K562 (cell line): ENCODE data around the gene CAPRIN1. TPM values are rescaled to one million over a fixed set of nuclear protein-coding genes. Genes with fewer than 3 reads are reported as not detected.
A peak's percentile ranks its signal among the peaks of the same experiment; 100 is the strongest.

Experiments
- ATAC-seq: fragments of 200-7000 bp; cut with Tn5 transposase; 3 replicates; pipeline ENCODE4 v1.9.1; 2020; ENCODE audit warnings: moderate library complexity
- BruUV-seq: library from RNA; stranded (reverse); fragments of 400-500 nt; replicated peaks from 2 replicates; lab custom pipeline; 2021; lab: Mats Ljungman, UMichigan
- CTCF ChIA-PET: fragments of 300-600 bp; formaldehyde crosslinking; extraction: SDS; loops from one replicate; lab custom pipeline; 2021; ENCODE audit warnings: low intra/inter-chr PET ratio; lab: Yijun Ruan, JAX
- POLR2A ChIA-PET: fragments of 300-600, 350-650 bp; sonication (Branson Sonifier 250); formaldehyde crosslinking; extraction: SDS; loops from one replicate; lab custom pipeline; 2021; ENCODE audit warnings: antibody characterized with exemption, inconsistent platforms; lab: Yijun Ruan, JAX
- DNase-seq, 4 experiments: peaks; one replicate each; pipeline versions ENCODE4 v3.0.0 to v3.0.0-alpha.2; 2011 to 2018; ENCODE audit warnings: low spot score in 3 of 4, mixed read lengths in 3 of 4; ENCODE audit errors: extremely low read depth in 1 of 4
- FAIRE-seq: peaks from 2 replicates; lab custom pipeline; 2011; peaks lifted over from hg19 to GRCh38; lab: Jason Lieb, UNC
- H2AFZ ChIP-seq: 2 replicates; pipeline ENCODE4 v1.6.0; 2011; ENCODE audit warnings: low read depth, low read length, control low read depth, inconsistent platforms
- H3K27ac ChIP-seq: fragments of 200-600 bp; 3 replicates; pipeline ENCODE4 v1.8.0; 2011; ENCODE audit warnings: low read depth, mild to moderate bottlenecking, control low read depth, inconsistent platforms, low read length, moderate library complexity, mixed read lengths; ENCODE audit errors: extremely low read depth
- H3K27me3 ChIP-seq, 2 experiments: fragments of 300-600 bp in 1 of 2; 2 replicates in 1 of 2; 3 replicates in 1 of 2; pipeline versions ENCODE4 v1.6.0 to v1.8.0; 2011; ENCODE audit warnings: inconsistent platforms in 2 of 2, low read length in 2 of 2, mild to moderate bottlenecking in 1 of 2, mixed read lengths in 1 of 2, moderate library complexity in 1 of 2; ENCODE audit not compliant: control insufficient read depth in 2 of 2, insufficient read depth in 2 of 2
- H3K36me3 ChIP-seq: fragments of 300-600 bp; 3 replicates; pipeline ENCODE4 v1.8.0; 2011; ENCODE audit warnings: mild to moderate bottlenecking, low read length, inconsistent platforms; ENCODE audit not compliant: control insufficient read depth, insufficient read depth
- H3K4me1 ChIP-seq, 2 experiments: fragments of 200-600 bp in 1 of 2; replicated peaks in 1 of 2; 2 replicates in 1 of 2; 3 replicates in 1 of 2; pipeline versions ENCODE4 v1.5.1 to v1.8.0; 2011; ENCODE audit warnings: inconsistent platforms in 2 of 2, low read length in 2 of 2, mild to moderate bottlenecking in 1 of 2, mixed read lengths in 1 of 2, moderate library complexity in 1 of 2; ENCODE audit not compliant: control insufficient read depth in 2 of 2, insufficient read depth in 2 of 2
- H3K4me2 ChIP-seq: 2 replicates; pipeline ENCODE4 v1.6.1; 2011; ENCODE audit warnings: low read length, control low read depth, inconsistent platforms, mixed read lengths; ENCODE audit not compliant: insufficient read depth
- H3K4me3 ChIP-seq: fragments of 200-600 bp; sonication (generic), shearing (Covaris generic); 2 replicates; pipeline ENCODE4 v1.5.1; 2016; ENCODE audit warnings: control low read depth, inconsistent platforms
- H3K79me2 ChIP-seq: fragments of 200-600 bp; 3 replicates; pipeline ENCODE4 v1.8.0; 2011; ENCODE audit warnings: low read length, inconsistent platforms; ENCODE audit not compliant: control insufficient read depth, insufficient read depth
- H3K9ac ChIP-seq, 2 experiments: 2 replicates each; pipeline versions ENCODE4 v1.6.0 to v1.6.1; 2011; ENCODE audit warnings: low read depth in 2 of 2, low read length in 2 of 2, control low read depth in 1 of 2, inconsistent platforms in 1 of 2, mild to moderate bottlenecking in 1 of 2, mixed read lengths in 1 of 2; ENCODE audit not compliant: insufficient read depth in 1 of 2
- H3K9me1 ChIP-seq: one replicate; pipeline ENCODE4 v1.6.0; 2011; ENCODE audit warnings: inconsistent platforms, mild to moderate bottlenecking, low read length, moderate library complexity; ENCODE audit not compliant: control insufficient read depth, insufficient read depth
- H3K9me3 ChIP-seq: replicated peaks from 2 replicates; pipeline ENCODE4 v1.5.1; 2011; ENCODE audit warnings: low read depth, low read length, inconsistent platforms; ENCODE audit not compliant: control insufficient read depth, insufficient read depth
- H4K20me1 ChIP-seq: replicated peaks from 2 replicates; pipeline ENCODE4 v1.6.1; 2011; ENCODE audit warnings: low read length, inconsistent platforms, mixed read lengths; ENCODE audit not compliant: control insufficient read depth, insufficient read depth
- CBX1 ChIP-seq: sonication (generic); IDR thresholded peaks from 2 replicates; pipeline ENCODE4 v1.6.1; 2016; ENCODE audit warnings: antibody characterized with exemption, low read depth, mild to moderate bottlenecking
- FOXP1 ChIP-seq: sonication (generic); formaldehyde crosslinking; IDR thresholded peaks from 2 replicates; pipeline ENCODE4 v1.8.0; 2022; ENCODE audit warnings: mild to moderate bottlenecking, missing genetic modification reagents
- PCBP1 ChIP-seq: fragments of 200-400 bp; formaldehyde crosslinking; IDR thresholded peaks from 2 replicates; pipeline ENCODE4 v1.6.1; 2018; ENCODE audit warnings: mild to moderate bottlenecking, low read depth, low read length; ENCODE audit not compliant: poor library complexity, severe bottlenecking
- POLR2G ChIP-seq: fragments of 200-400 bp; formaldehyde crosslinking; IDR thresholded peaks from 2 replicates; pipeline ENCODE4 v1.6.1; 2017; ENCODE audit warnings: low read depth, mild to moderate bottlenecking, antibody characterized with exemption, low read length, moderate library complexity
- ZNF395 ChIP-seq: fragments of 200-800 bp; sonication (Bioruptor generic); IDR thresholded peaks from 2 replicates; pipeline ENCODE4 v1.6.1; 2017; ENCODE audit warnings: missing genetic modification characterization, missing compliant biosample characterization
- WGBS: fragments of 100-300 bp; shearing (Covaris generic); methylation state at CpG from one replicate; pipeline ENCODE4 v1.1.6; 2016; ENCODE audit warnings: low coverage, mixed read lengths; ENCODE audit not compliant: insufficient coverage; ENCODE audit errors: missing lambda C conversion rate; 5-methylcytosine and 5-hydroxymethylcytosine counted together
- in situ Hi-C: fragments of 300-500 bp; cut with MboI; formaldehyde crosslinking; loops from 4 replicates; pipeline ENCODE4 v1.15.0; 2018; ENCODE audit warnings: inconsistent platforms, mixed read lengths
- intact Hi-C: fragments of 100-400 bp; cut with micrococcal nuclease; formaldehyde crosslinking; loops from 2 replicates; pipeline ENCODE4 v1.14.2; 2022
- polyA plus RNA-seq, 8 experiments: library from polyadenylated mRNA; depleted of rRNA in 4 of 8; stranded (reverse) in 5 of 8; unstranded in 3 of 8; fragments of >200 nt; fragmentation: Nextera tagmentation in 2 of 8; fragmentation: Illumina TruSeq in 1 of 8; extraction: Ambion mirVana in 2 of 8; extraction: Trizol in 1 of 8; gene quantifications; 2 replicates each; pipeline versions ENCODE4 v1.2.1 to v1.2.3, GENCODE V29; 2011 to 2014; ENCODE audit warnings: inconsistent platforms in 1 of 8, missing spikeins in 1 of 8
- total RNA-seq, 7 experiments: library from RNA; depleted of rRNA in 6 of 7; stranded (reverse); fragments of >200 nt in 6 of 7; fragmentation: Illumina TruSeq in 2 of 7; extraction: Trizol in 2 of 7; gene quantifications; 2 replicates each; pipeline versions ENCODE4 v1.2.1 to v1.2.3, GENCODE V29; 2011 to 2021; ENCODE audit warnings: low replicate concordance in 1 of 7
- TF ChIP-seq, protein P1 (sequence below), 2 experiments: fragments of 450-650 bp; IDR thresholded peaks; 2 replicates each; pipeline ENCODE4 v1.6.1; 2016; ENCODE audit warnings: mild to moderate bottlenecking in 2 of 2, borderline replicate concordance in 1 of 2, low read depth in 1 of 2, moderate library complexity in 1 of 2

CAPRIN1 gene
- total and polyA plus RNA-seq, 9 of the 15 experiments (the other 6 are each of a cell fraction or from before 2014, with no cell fraction given): 49.6 to 271 (median 244) TPM

- POLR2A ChIA-PET: interaction anchor here (0.6 to 1.2 kb wide), 2 partner anchors 8 to 372 kb away, joined by 3 read pairs; no protein-coding TSS in a partner anchor
- Histone ChIP-seq H3K4me3 (no peak overlapping the region), H3K9me3 (no peaks in the 10 kb centered on the region), H3K4me1 (no peaks in the 10 kb centered on the region), H3K79me2 (no peaks in the 10 kb centered on the region), H3K4me2 (no peak overlapping the region), H2AFZ (no peak overlapping the region), H3K9me1 (peaks cover 2% of the 10 kb centered on the region), H3K27me3 (no peaks in the 10 kb centered on the region), H3K9ac (no peak overlapping the region), H3K27ac (no peak overlapping the region), H3K36me3 (peaks cover 99% of the 10 kb centered on the region), H4K20me1 (no peaks in the 10 kb centered on the region)
- BruUV-seq: no TSS peak
- 96% methylated on average over 11 of the region's 11 CpGs for WGBS
- TF ChIP-seq FOXP1 (CRISPR knock-in tag): no peak
- no peak for TF ChIP-seq CBX1
- TF ChIP-seq ZNF395 (CRISPR knock-in tag): no peak
- TF ChIP-seq PCBP1: no peak
- TF ChIP-seq POLR2G: 0 out of 2 replicates have a peak, but pooled peaks have one; percentile 30
- TF ChIP-seq, protein P1, sequence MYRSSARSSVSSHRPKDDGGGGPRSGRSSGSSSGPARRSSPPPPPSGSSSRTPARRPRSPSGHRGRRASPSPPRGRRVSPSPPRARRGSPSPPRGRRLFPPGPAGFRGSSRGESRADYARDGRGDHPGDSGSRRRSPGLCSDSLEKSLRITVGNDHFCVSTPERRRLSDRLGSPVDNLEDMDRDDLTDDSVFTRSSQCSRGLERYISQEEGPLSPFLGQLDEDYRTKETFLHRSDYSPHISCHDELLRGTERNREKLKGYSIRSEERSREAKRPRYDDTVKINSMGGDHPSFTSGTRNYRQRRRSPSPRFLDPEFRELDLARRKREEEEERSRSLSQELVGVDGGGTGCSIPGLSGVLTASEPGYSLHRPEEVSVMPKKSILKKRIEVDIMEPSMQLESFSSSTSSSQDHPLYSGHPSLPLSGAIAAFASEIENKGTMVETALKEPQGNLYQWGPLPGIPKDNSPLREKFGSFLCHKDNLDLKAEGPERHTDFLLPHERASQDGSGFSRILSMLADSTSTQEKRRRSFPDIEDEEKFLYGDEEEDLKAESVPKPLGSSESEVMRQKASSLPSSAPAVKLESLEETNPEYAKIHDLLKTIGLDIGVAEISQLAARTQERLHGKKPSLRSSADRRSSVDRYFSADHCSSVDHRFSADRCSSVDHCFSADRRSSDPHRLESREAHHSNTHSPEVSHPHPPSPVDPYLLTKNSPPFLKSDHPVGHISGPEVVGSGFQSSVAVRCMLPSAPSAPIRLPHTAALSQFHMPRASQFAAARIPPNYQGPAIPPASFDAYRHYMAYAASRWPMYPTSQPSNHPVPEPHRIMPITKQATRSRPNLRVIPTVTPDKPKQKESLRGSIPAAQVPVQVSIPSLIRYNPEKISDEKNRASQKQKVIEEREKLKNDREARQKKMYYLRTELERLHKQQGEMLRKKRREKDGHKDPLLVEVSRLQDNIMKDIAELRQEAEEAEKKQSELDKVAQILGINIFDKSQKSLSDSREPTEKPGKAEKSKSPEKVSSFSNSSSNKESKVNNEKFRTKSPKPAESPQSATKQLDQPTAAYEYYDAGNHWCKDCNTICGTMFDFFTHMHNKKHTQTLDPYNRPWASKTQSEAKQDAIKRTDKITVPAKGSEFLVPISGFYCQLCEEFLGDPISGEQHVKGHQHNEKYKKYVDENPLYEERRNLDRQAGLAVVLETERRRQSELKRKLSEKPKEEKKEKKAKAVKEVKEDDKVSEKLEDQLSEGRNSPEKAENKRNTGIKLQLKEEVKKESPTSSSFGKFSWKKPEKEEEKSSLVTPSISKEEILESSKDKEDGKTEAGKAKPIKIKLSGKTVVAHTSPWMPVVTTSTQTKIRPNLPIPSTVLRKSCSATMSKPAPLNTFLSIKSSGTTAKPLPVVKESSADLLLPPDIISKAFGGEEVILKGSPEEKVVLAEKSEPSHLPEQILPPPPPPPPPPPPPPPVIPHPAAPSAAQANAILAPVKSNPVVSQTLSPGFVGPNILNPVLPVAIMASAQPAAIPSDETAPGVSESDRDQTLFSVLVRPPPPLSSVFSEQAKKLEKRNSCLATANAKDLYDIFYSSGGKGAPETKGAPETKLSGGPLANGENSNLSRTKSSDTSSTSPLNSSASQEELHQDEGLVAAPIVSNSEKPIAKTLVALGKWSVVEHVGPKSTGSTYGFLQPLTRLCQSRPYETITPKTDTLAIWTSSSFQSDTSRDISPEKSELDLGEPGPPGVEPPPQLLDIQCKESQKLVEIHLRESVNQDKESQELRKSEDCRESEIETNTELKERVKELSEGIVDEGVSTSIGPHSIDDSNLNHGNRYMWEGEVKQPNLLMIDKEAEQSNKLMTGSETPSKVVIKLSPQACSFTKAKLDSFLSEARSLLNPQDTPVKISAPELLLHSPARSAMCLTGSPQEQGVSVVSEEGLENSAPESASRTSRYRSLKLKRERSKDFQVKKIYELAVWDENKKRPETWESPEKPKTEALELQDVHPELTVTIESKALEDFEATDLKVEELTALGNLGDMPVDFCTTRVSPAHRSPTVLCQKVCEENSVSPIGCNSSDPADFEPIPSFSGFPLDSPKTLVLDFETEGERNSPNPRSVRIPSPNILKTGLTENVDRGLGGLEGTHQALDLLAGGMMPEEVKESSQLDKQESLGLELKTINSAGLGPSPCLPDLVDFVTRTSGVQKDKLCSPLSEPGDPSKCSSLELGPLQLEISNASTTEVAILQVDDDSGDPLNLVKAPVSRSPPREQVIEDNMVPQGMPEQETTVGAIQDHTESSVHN (IDR thresholded peaks at IDR 0.05; ENCODE audit: borderline replicate concordance in 1 of 2, low read depth in 1 of 2): no peak
- ATAC-seq (no peak), FAIRE-seq (no peak), DNase-seq (no peak)
- intact Hi-C loops: no loop called here
- CTCF ChIA-PET: no interaction called here
- in situ Hi-C loops: no loop called here
Observed at GRCh38 chr11:34140149-34140548, 88.6 kb downstream of the CAPRIN1 start.
